GM12865 (cell line): ENCODE data around the gene PHEX.

ENCODE experiments used
- DNase-seq: peaks from one replicate; pipeline ENCODE4 v3.0.0; 2010; ENCODE audit warnings: low read depth
- H3K4me3 ChIP-seq: 2 replicates; pipeline ENCODE4 v1.5.1; 2011; ENCODE audit warnings: mild to moderate bottlenecking, low read depth, low read length, control low read depth
- TF ChIP-seq, protein P1 (sequence below): IDR thresholded peaks from 2 replicates; pipeline ENCODE4 v1.5.1; 2011; ENCODE audit warnings: low read length, control low read depth, low read depth, inconsistent platforms; ENCODE audit not compliant: insufficient read depth; ENCODE audit errors: missing control alignments

PHEX gene

GRCh38 chrX:22032084-22032483, at the start of gene PHEX:
Gene PHEX, plus strand, starts transcription at chrX:22032325. Its CDS starts 681 bp downstream, at chrX:22033006.
- no peak within 1 kb of the TSS for H3K4me3 ChIP-seq
- TF ChIP-seq, protein P1, sequence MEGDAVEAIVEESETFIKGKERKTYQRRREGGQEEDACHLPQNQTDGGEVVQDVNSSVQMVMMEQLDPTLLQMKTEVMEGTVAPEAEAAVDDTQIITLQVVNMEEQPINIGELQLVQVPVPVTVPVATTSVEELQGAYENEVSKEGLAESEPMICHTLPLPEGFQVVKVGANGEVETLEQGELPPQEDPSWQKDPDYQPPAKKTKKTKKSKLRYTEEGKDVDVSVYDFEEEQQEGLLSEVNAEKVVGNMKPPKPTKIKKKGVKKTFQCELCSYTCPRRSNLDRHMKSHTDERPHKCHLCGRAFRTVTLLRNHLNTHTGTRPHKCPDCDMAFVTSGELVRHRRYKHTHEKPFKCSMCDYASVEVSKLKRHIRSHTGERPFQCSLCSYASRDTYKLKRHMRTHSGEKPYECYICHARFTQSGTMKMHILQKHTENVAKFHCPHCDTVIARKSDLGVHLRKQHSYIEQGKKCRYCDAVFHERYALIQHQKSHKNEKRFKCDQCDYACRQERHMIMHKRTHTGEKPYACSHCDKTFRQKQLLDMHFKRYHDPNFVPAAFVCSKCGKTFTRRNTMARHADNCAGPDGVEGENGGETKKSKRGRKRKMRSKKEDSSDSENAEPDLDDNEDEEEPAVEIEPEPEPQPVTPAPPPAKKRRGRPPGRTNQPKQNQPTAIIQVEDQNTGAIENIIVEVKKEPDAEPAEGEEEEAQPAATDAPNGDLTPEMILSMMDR: no peak
- DNase-seq: no peak

- DNase-seq: peak; percentile 76
- TF ChIP-seq, protein P1: peak; percentile 64
- no peak overlapping the region for H3K4me3 ChIP-seq
Measured at GRCh38 chrX:21985332-21985777, 46.8 kb upstream of the PHEX start.

DNA sequence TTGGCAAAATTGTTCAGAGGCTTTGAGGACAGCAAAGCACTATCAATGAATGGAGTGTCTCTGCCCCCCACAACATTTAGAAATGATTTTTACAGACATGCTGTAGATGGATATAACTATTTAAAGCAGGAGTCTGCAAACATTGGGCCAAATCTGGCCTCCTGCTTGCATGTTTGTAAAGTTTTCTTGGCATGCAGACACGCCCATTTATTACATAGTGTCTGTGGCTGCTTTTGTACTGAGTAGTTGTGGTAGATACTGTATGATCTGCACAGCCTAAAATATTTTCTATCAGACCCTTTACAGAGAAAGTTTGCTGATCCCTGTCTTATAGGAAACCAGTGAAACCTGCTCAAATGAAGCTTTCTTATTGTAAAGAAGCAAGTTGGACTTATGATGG, 45.5 kb upstream of the PHEX start:
- no peak overlapping the region for H3K4me3 ChIP-seq

GRCh38 chrX:21989384-21989783, 42.7 kb upstream of the PHEX start:
- TF ChIP-seq, protein P1: no peak
- peak; percentile 47 for DNase-seq
- H3K4me3 ChIP-seq: no peak overlapping the region

More for the DNA sequence above, 45.5 kb upstream of the PHEX start:
- no peak for DNase-seq
- TF ChIP-seq, protein P1: no peak

- H3K4me3 ChIP-seq: no peak overlapping the region
- DNase-seq: no peak
- TF ChIP-seq, protein P1: no peak
Measured at GRCh38 chrX:21990832-21991231, 41.3 kb upstream of the PHEX start.

DNA sequence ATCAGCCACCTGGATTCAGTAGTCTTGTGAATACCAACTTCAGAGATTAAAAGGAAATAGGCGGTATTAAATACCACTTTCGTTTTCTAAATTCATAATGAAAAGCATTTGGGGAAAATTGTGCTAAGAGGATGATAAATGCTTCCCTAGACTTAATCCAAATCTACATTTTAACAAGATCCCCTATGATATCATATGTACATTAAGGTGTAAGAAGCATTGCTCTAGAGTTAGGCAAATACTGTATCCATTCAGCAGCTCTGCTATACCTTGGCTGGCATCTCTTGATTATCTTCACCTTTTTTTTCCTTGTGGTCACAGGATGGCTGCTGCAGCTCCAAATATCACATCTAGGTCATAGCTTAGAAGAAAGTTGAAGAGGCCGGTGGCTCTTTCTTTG, 40.6 kb upstream of the PHEX start:
- no peak overlapping the region for H3K4me3 ChIP-seq
- TF ChIP-seq, protein P1: no peak

GRCh38 chrX:21993265-21993664, 38.9 kb upstream of the PHEX start:
- peak; percentile 57 for DNase-seq
- no peak overlapping the region for H3K4me3 ChIP-seq
- TF ChIP-seq, protein P1: no peak

More for the DNA sequence above, 40.6 kb upstream of the PHEX start:
- DNase-seq: no peak
